Adrenal gland (tissue), 12 donors: ENCODE data around the gene MDC1. TPM values are rescaled to one million over a fixed set of nuclear protein-coding genes. Genes with fewer than 3 reads are reported as not detected.
"Not testable (repeated sequence)": the region's sequence is repeated elsewhere in the genome, so short reads cannot be mapped to it uniquely, and the experiment has no call there.

Source experiments
- DNase-seq, 7 donors: peaks; one replicate each; pipeline ENCODE4 v3.0.0-alpha.2; 2019 to 2020
- H3K27ac ChIP-seq, 5 donors: fragments of 200-600 bp; sonication (generic) in 4 of 5; 1 replicate in 3 of 5; 2 replicates in 2 of 5; pipeline versions ENCODE4 v1.5.1 to v1.8.0; 2016 to 2020; ENCODE audit warnings: mild to moderate bottlenecking in 1 of 5
- H3K27me3 ChIP-seq: fragments of 200-600 bp; 2 replicates; pipeline ENCODE4 v1.8.0; 2021
- H3K36me3 ChIP-seq, 2 donors: fragments of 200-600 bp; replicated peaks in 1 of 2; 1 replicate in 1 of 2; 2 replicates in 1 of 2; pipeline versions ENCODE4 v1.5.1 to v1.8.0; 2018 to 2022
- H3K4me1 ChIP-seq, 2 donors: fragments of 200-600 bp; replicated peaks in 1 of 2; 1 replicate in 1 of 2; 2 replicates in 1 of 2; pipeline versions ENCODE4 v1.5.1 to v1.8.0; 2018 to 2021
- H3K4me3 ChIP-seq, 4 donors: fragments of 200-600 bp; sonication (generic) in 3 of 4; one replicate each; pipeline ENCODE4 v1.5.1; 2016 to 2018
- H3K9me3 ChIP-seq, 3 donors: fragments of 200-600 bp; sonication (generic) in 1 of 3; replicated peaks in 1 of 3; 1 replicate in 2 of 3; 2 replicates in 1 of 3; pipeline versions ENCODE4 v1.5.1 to v1.8.0; 2016 to 2021
- CTCF ChIP-seq, 6 experiments: fragments of 450-650 bp in 4 of 6; fragments of 200-600 bp in 2 of 6; sonication (generic) in 1 of 6; IDR thresholded peaks; 1 replicate in 5 of 6; 2 replicates in 1 of 6; pipeline versions ENCODE4 v1.5.1 to v1.8.0; 2016 to 2021; ENCODE audit warnings: antibody characterized with exemption in 6 of 6, mild to moderate bottlenecking in 2 of 6, moderate library complexity in 1 of 6
- POLR2A ChIP-seq, 2 donors: fragments of 450-650 bp; IDR thresholded peaks; one replicate each; pipeline ENCODE4 v1.6.1; 2017; ENCODE audit warnings: antibody characterized with exemption in 2 of 2, mild to moderate bottlenecking in 2 of 2, moderate library complexity in 1 of 2
- WGBS, 4 donors: extraction: QIAGEN DNeasy Blood & Tissue Kit in 2 of 4; methylation state at CpG; one replicate each; pipeline versions ENCODE4 v1.1.5 to v1.1.7; 2013 to 2017; 5-methylcytosine and 5-hydroxymethylcytosine counted together
- intact Hi-C, 2 donors: fragments of 100-400 bp; cut with DNase I; formaldehyde crosslinking; loops; one replicate each; pipeline versions ENCODE4 v1.14.1 to v1.15.0; 2022 to 2023
- polyA plus RNA-seq, 3 donors: library from polyadenylated mRNA; stranded (reverse); fragments of 200-250 nt in 2 of 3; fragments of 350-450 nt in 1 of 3; fragmentation: Illumina TruSeq in 1 of 3; extraction: RNeasy Lipid Tissue Mini Kit (QIAGEN cat#74804) in 1 of 3; gene quantifications; one replicate each; pipeline ENCODE4 v1.2.3, GENCODE V29; 2013 to 2014
- total RNA-seq, 9 donors: library from RNA; depleted of rRNA in 4 of 9; stranded (reverse); fragments of >200 nt in 4 of 9; fragments of 120-200 nt in 1 of 9; fragmentation: NEBNext Ultra II Directional in 1 of 9; extraction: Animal tissue kit (Norgen Biotek cat#: 25700) in 1 of 9; gene quantifications; one replicate each; pipeline versions ENCODE4 v1.1.0 to v1.2.4, GENCODE V29; 2013 to 2023
- donor health status: healthy with polysubstance abuse.
- donor health status: Bipolar disorder and iron deficiency.
- donor health status: DM: yes; HTN: yes; CAD: no.
- donor health status: DM: no; HTN: no; CAD: no.
- donor health status: DM: no; HTN: no; CAD: no.
- donor health status: DM: yes; HTN: yes; CAD: no.

The MDC1 gene
- total and polyA plus RNA-seq, 12 donors = 2.8 to 27.6 (median 18.9) TPM

GRCh38 chr6:30759575-30760239, 42.6 kb upstream of the MDC1 start:
- no peak for DNase-seq
- peak overlapping the region in 2 of 5 donors; percentile 61 for H3K27ac ChIP-seq
- no peak overlapping the region for H3K4me3 ChIP-seq
- 95 to 97% (median 96%) methylated on average over 10 of the region's 10 CpGs for WGBS, 4 donors
- TF ChIP-seq CTCF (IDR thresholded peaks at IDR 0.05) (no peak), POLR2A (IDR thresholded peaks at IDR 0.05) (no peak)
- no peaks in the 10 kb centered on the region for H3K9me3 ChIP-seq
- intact Hi-C loops = no loop called here
- peaks cover 0 to 17% of the 10 kb centered on the region in 2 donors for H3K4me1 ChIP-seq
- no peaks in the 10 kb centered on the region for H3K36me3 ChIP-seq
- H3K27me3 ChIP-seq = no peaks in the 10 kb centered on the region

- Histone ChIP-seq H3K27ac (no peak overlapping the region), H3K36me3 (no peaks in the 10 kb centered on the region), H3K4me3 (no peak overlapping the region), H3K27me3 (no peaks in the 10 kb centered on the region), H3K4me1 (peaks cover 7 to 19% of the 10 kb centered on the region in 2 donors), H3K9me3 (no peaks in the 10 kb centered on the region)
- 11 to 55% (median 45%) methylated on average over 1 of the region's 1 CpG for WGBS, 4 donors
- TF ChIP-seq POLR2A (IDR thresholded peaks at IDR 0.05) (no peak), CTCF (IDR thresholded peaks at IDR 0.05) (no peak)
- no peak for DNase-seq
- intact Hi-C loops = no loop called here
Observed at GRCh38 chr6:30757261-30757904, 40.3 kb upstream of the MDC1 start.

- intact Hi-C loops, H3K27ac ChIP-seq, DNase-seq, H3K27me3 ChIP-seq, H3K4me3 ChIP-seq, H3K36me3 ChIP-seq, H3K9me3 ChIP-seq: not testable (repeated sequence)
- WGBS, 4 donors = 87 to 92% (median 91%) methylated on average over 7 of the region's 7 CpGs
- H3K4me1 ChIP-seq = peaks cover 13 to 27% of the 10 kb centered on the region in 2 donors
Observed at GRCh38 chr6:30756405-30757003, 39.4 kb upstream of the MDC1 start.

GRCh38 chr6:30754631-30755030, 37.5 kb upstream of the MDC1 start:
- intact Hi-C loops = no loop called here
- 88 to 97% (median 91%) methylated on average over 3 of the region's 3 CpGs for WGBS, 4 donors
- H3K4me1 ChIP-seq = peaks cover 17 to 28% of the 10 kb centered on the region in 2 donors

More at GRCh38 chr6:30754631-30755030, 37.5 kb upstream of the MDC1 start:
- TF ChIP-seq CTCF (IDR thresholded peaks at IDR 0.05) = no peak
- TF ChIP-seq POLR2A (IDR thresholded peaks at IDR 0.05) = no peak
- no peak overlapping the region for H3K4me3 ChIP-seq
- no peaks in the 10 kb centered on the region for H3K27me3 ChIP-seq
- H3K27ac ChIP-seq = no peak overlapping the region
- H3K9me3 ChIP-seq = no peaks in the 10 kb centered on the region
- no peak for DNase-seq
- no peaks in the 10 kb centered on the region for H3K36me3 ChIP-seq
